Measurements from ENCODE around the gene NEK3. TPM values are rescaled to one million over a fixed set of nuclear protein-coding genes. Genes with fewer than 3 reads are reported as not detected.
"Not testable (repeated sequence)": the region's sequence is repeated elsewhere in the genome, so short reads cannot be mapped to it uniquely, and the experiment has no call there.

The NEK3 gene
- total RNA-seq, 1 experiment from 2014 or later, result 1.6 TPM

GRCh38 chr13:52092087-52092486 lies 67.3 kb downstream of the NEK3 start:
- no TSS peak for BruUV-seq (replicated peaks)
- intact Hi-C loops (cut with micrococcal nuclease; ENCODE audit: unreplicated experiment), result no loop called here
- Histone ChIP-seq H3F3A (ENCODE audit: insufficient read depth, low read depth) (no peaks in the 10 kb centered on the region), H3K4me2 (no peak overlapping the region), H3K4me3 (no peak overlapping the region), H3K4me1 (replicated peaks; ENCODE audit: insufficient read depth) (no peaks in the 10 kb centered on the region), H3K9me3 (ENCODE audit: insufficient read depth, low read depth) (no peaks in the 10 kb centered on the region), H3K9me2 (ENCODE audit: insufficient read depth) (no peaks in the 10 kb centered on the region), H3K79me2 (ENCODE audit: low read depth) (no peaks in the 10 kb centered on the region), H3K27me3 (ENCODE audit: insufficient read depth, low read depth) (no peaks in the 10 kb centered on the region), H2AFZ (no peak overlapping the region), H3K36me3 (ENCODE audit: low read depth) (no peaks in the 10 kb centered on the region), H4K20me1 (ENCODE audit: insufficient read depth) (no peaks in the 10 kb centered on the region), H3K27ac (no peak overlapping the region)
- CTCF ChIA-PET, result no interaction called here
- DNase-seq, result no peak
- TF ChIP-seq EZH2 (IDR thresholded peaks at IDR 0.05; ENCODE audit: low read depth) (no peak), CTCF (conservative IDR thresholded peaks at IDR 0.05) (no peak)
- POLR2A ChIA-PET (ENCODE audit: unreplicated experiment), result no interaction called here

- Histone ChIP-seq H3K4me3 (no peak overlapping the region), H4K20me1 (ENCODE audit: insufficient read depth) (no peaks in the 10 kb centered on the region), H3K36me3 (ENCODE audit: low read depth) (no peaks in the 10 kb centered on the region), H3K4me1 (replicated peaks; ENCODE audit: insufficient read depth) (no peaks in the 10 kb centered on the region), H3K27me3 (ENCODE audit: insufficient read depth, low read depth) (no peaks in the 10 kb centered on the region), H3K4me2 (no peak overlapping the region), H2AFZ (no peak overlapping the region), H3K27ac (no peak overlapping the region), H3K79me2 (ENCODE audit: low read depth) (no peaks in the 10 kb centered on the region), H3K9me2 (ENCODE audit: insufficient read depth) (no peaks in the 10 kb centered on the region), H3F3A (ENCODE audit: insufficient read depth, low read depth) (no peaks in the 10 kb centered on the region), H3K9me3 (ENCODE audit: insufficient read depth, low read depth) (no peaks in the 10 kb centered on the region)
- BruUV-seq (replicated peaks), result no TSS peak
- ChIA-PET CTCF (no interaction called here), POLR2A (ENCODE audit: unreplicated experiment) (no interaction called here)
- TF ChIP-seq CTCF (conservative IDR thresholded peaks at IDR 0.05), result no peak
- no peak for TF ChIP-seq EZH2 (IDR thresholded peaks at IDR 0.05; ENCODE audit: low read depth)
- DNase-seq, result no peak
- intact Hi-C loops (cut with micrococcal nuclease; ENCODE audit: unreplicated experiment), result no loop called here
Observed at GRCh38 chr13:52091473-52091872, 67.9 kb downstream of the NEK3 start.

- Histone ChIP-seq H4K20me1 (ENCODE audit: insufficient read depth) (no peaks in the 10 kb centered on the region), H3K79me2 (ENCODE audit: low read depth) (no peaks in the 10 kb centered on the region), H3K9me3 (ENCODE audit: insufficient read depth, low read depth) (no peaks in the 10 kb centered on the region), H3F3A (ENCODE audit: insufficient read depth, low read depth) (no peaks in the 10 kb centered on the region), H3K27me3 (ENCODE audit: insufficient read depth, low read depth) (no peaks in the 10 kb centered on the region), H3K4me1 (replicated peaks; ENCODE audit: insufficient read depth) (no peaks in the 10 kb centered on the region), H3K4me3 (no peak overlapping the region), H3K9me2 (ENCODE audit: insufficient read depth) (no peaks in the 10 kb centered on the region), H3K4me2 (no peak overlapping the region), H3K36me3 (ENCODE audit: low read depth) (no peaks in the 10 kb centered on the region), H2AFZ (no peak overlapping the region), H3K27ac (no peak overlapping the region)
- CTCF ChIA-PET, result interaction anchor here (0.7 kb wide), 1 partner anchor 14 kb away, joined by 6 read pairs; no protein-coding TSS in a partner anchor
- intact Hi-C loops (cut with micrococcal nuclease; ENCODE audit: unreplicated experiment), result no loop called here
- TF ChIP-seq CTCF (conservative IDR thresholded peaks at IDR 0.05) (no peak), EZH2 (IDR thresholded peaks at IDR 0.05; ENCODE audit: low read depth) (no peak)
- DNase-seq, result no peak
- BruUV-seq (replicated peaks), result no TSS peak
- POLR2A ChIA-PET (ENCODE audit: unreplicated experiment), result no interaction called here
Observed at GRCh38 chr13:52085421-52085820, 74.0 kb downstream of the NEK3 start.

- H3K9me2 ChIP-seq (ENCODE audit: insufficient read depth); intact Hi-C loops (cut with micrococcal nuclease; ENCODE audit: unreplicated experiment); H3K4me2 ChIP-seq; H3K4me3 ChIP-seq; DNase-seq; BruUV-seq (replicated peaks); H3K4me1 ChIP-seq (replicated peaks; ENCODE audit: insufficient read depth); H3K27me3 ChIP-seq (ENCODE audit: insufficient read depth, low read depth); H4K20me1 ChIP-seq (ENCODE audit: insufficient read depth); H3K36me3 ChIP-seq (ENCODE audit: low read depth); H3F3A ChIP-seq (ENCODE audit: insufficient read depth, low read depth); H3K9me3 ChIP-seq (ENCODE audit: insufficient read depth, low read depth); H2AFZ ChIP-seq; H3K27ac ChIP-seq; POLR2A ChIA-PET (ENCODE audit: unreplicated experiment); H3K79me2 ChIP-seq (ENCODE audit: low read depth): not testable (repeated sequence)
- CTCF ChIA-PET, result interaction anchor here (0.7 kb wide), 1 partner anchor 13 kb away, joined by 6 read pairs; no protein-coding TSS in a partner anchor
Observed at GRCh38 chr13:52084981-52085380, 74.4 kb downstream of the NEK3 start.
